Gastrocnemius medialis (tissue), 4 donors: Measurements from ENCODE around the gene MPZL3. TPM values are rescaled to one million over a fixed set of nuclear protein-coding genes. Genes with fewer than 3 reads are reported as not detected.

Experiments used
- ATAC-seq, 2 donors: fragments of 150-250 bp; one replicate each; pipeline ENCODE4 v1.9.1; 2016
- DNase-seq, 2 donors: peaks; one replicate each; pipeline ENCODE4 v3.0.0-alpha.2; 2019
- H3K27ac ChIP-seq, 4 donors: fragments of 200-600 bp; sonication (generic); 1 replicate in 1 of 4; 2 replicates in 3 of 4; pipeline ENCODE4 v1.5.1; 2016 to 2018; ENCODE audit warnings: mild to moderate bottlenecking in 2 of 4, moderate library complexity in 1 of 4
- H3K27me3 ChIP-seq, 3 donors: fragments of 200-600 bp; sonication (generic) in 2 of 3; 1 replicate in 1 of 3; 2 replicates in 2 of 3; pipeline versions ENCODE4 v1.5.1 to v1.6.0; 2016 to 2019; ENCODE audit warnings: mild to moderate bottlenecking in 1 of 3, moderate library complexity in 1 of 3
- H3K36me3 ChIP-seq, 2 donors: fragments of 200-600 bp; sonication (generic) in 1 of 2; one replicate each; pipeline ENCODE4 v1.5.1; 2017 to 2018
- H3K4me1 ChIP-seq, 2 donors: fragments of 200-600 bp; sonication (generic) in 1 of 2; one replicate each; pipeline ENCODE4 v1.5.1; 2016 to 2017; ENCODE audit warnings: mild to moderate bottlenecking in 2 of 2
- H3K4me3 ChIP-seq, 4 donors: fragments of 200-600 bp; sonication (generic) in 3 of 4; 1 replicate in 1 of 4; 2 replicates in 3 of 4; pipeline ENCODE4 v1.5.1; 2016 to 2019; ENCODE audit warnings: mild to moderate bottlenecking in 2 of 4
- H3K9me3 ChIP-seq, 3 donors: fragments of 200-600 bp; sonication (generic) in 2 of 3; 1 replicate in 1 of 3; 2 replicates in 2 of 3; pipeline ENCODE4 v1.5.1; 2016 to 2019
- CTCF ChIP-seq, 5 experiments: fragments of 450-650 bp in 3 of 5; fragments of 200-600 bp in 2 of 5; sonication (generic) in 2 of 5; IDR thresholded peaks in 4 of 5; conservative IDR thresholded peaks in 1 of 5; 1 replicate in 4 of 5; 2 replicates in 1 of 5; pipeline ENCODE4 v1.5.1; 2016 to 2019; ENCODE audit warnings: antibody characterized with exemption in 5 of 5, mild to moderate bottlenecking in 3 of 5, moderate library complexity in 3 of 5
- POLR2A ChIP-seq, 2 donors: fragments of 450-650 bp; IDR thresholded peaks; one replicate each; pipeline ENCODE4 v1.6.1; 2017; ENCODE audit warnings: antibody characterized with exemption in 2 of 2, mild to moderate bottlenecking in 2 of 2, moderate library complexity in 2 of 2
- in situ Hi-C, 4 donors: fragments of 200-750 bp; cut with MboI; loops; one replicate each; pipeline versions ENCODE4 v1.15.0 to v1.8.0; 2017; ENCODE audit warnings: low sequenced_read_pairs in 4 of 4
- intact Hi-C: fragments of 100-400 bp; cut with DNase I; formaldehyde crosslinking; loops from one replicate; pipeline ENCODE4 v1.15.1; 2023; ENCODE audit warnings: low total_unique reads
- total RNA-seq, 4 donors: library from RNA; depleted of rRNA; stranded (reverse); fragments of >200 nt; gene quantifications; one replicate each; pipeline versions ENCODE4 v1.1.0 to v1.2.3, GENCODE V29; 2016

Gene MPZL3
- total RNA-seq, 4 donors from 2014 or later: 0.10 to 2.1 (median 0.19) TPM

GRCh38 chr11:118264569-118265465 is 12.7 kb upstream of the MPZL3 start:
- no peaks in the 10 kb centered on the region for H3K9me3 ChIP-seq
- ATAC-seq (no peak), DNase-seq (no peak)
- H3K27me3 ChIP-seq: peaks cover 30 to 38% (median 35%) of the 10 kb centered on the region in 3 donors
- H3K36me3 ChIP-seq: no peaks in the 10 kb centered on the region
- H3K4me3 ChIP-seq: peak overlapping the region; percentile 27 to 52 (median 35)
- intact Hi-C loops (no loop called here), in situ Hi-C loops (no loop called here)
- peak overlapping the region in 1 of 4 donors; percentile 43 for H3K27ac ChIP-seq
- TF ChIP-seq CTCF (IDR thresholded peaks at IDR 0.05 in 4 of 5, conservative IDR thresholded peaks at IDR 0.05 in 1 of 5): no peak
- no peak for TF ChIP-seq POLR2A (IDR thresholded peaks at IDR 0.05)
- peaks cover 0 to 5% of the 10 kb centered on the region in 2 donors for H3K4me1 ChIP-seq

GRCh38 chr11:118263695-118264568 is 11.8 kb upstream of the MPZL3 start, which contains the start of gene MPZL2:
MPZL2 (minus strand) TSS chr11:118264297; CDS start chr11:118264153, 144 bp downstream.
- H3K27me3 ChIP-seq: peaks cover 30 to 43% (median 39%) of the 10 kb centered on the region in 3 donors
- in situ Hi-C loops (no loop called here), intact Hi-C loops (no loop called here)

GRCh38 chr11:118263112-118263511 is 10.9 kb upstream of the MPZL3 start:
- in situ Hi-C loops: no loop called here
- Histone ChIP-seq H3K36me3 (no peaks in the 10 kb centered on the region), H3K4me3 (peak overlapping the region in 1 of 4 donors; percentile 52), H3K4me1 (peaks cover 0 to 5% of the 10 kb centered on the region in 2 donors), H3K27ac (no peak overlapping the region), H3K27me3 (peaks cover 30 to 45% (median 39%) of the 10 kb centered on the region in 3 donors), H3K9me3 (no peaks in the 10 kb centered on the region)
- intact Hi-C loops: no loop called here
- ATAC-seq (no peak), DNase-seq (no peak)
- no peak for TF ChIP-seq POLR2A (IDR thresholded peaks at IDR 0.05)
- TF ChIP-seq CTCF (IDR thresholded peaks at IDR 0.05 in 4 of 5, conservative IDR thresholded peaks at IDR 0.05 in 1 of 5): no peak

More at GRCh38 chr11:118263695-118264568, 11.8 kb upstream of the MPZL3 start, which contains the start of gene MPZL2:
- Histone ChIP-seq H3K36me3 (no peaks in the 10 kb centered on the region), H3K4me1 (peaks cover 0 to 5% of the 10 kb centered on the region in 2 donors), H3K4me3 (peak within 1 kb of the TSS; percentile 27 to 52 (median 35)), H3K27ac (peak within 1 kb of the TSS in 1 of 4 donors; percentile 43), H3K9me3 (no peaks in the 10 kb centered on the region)
- peak in 1 of 2 donors; percentile 46 for ATAC-seq
- TF ChIP-seq POLR2A (IDR thresholded peaks at IDR 0.05): no peak
- TF ChIP-seq CTCF (IDR thresholded peaks at IDR 0.05 in 4 of 5, conservative IDR thresholded peaks at IDR 0.05 in 1 of 5): no peak
- DNase-seq: no peak

- no peak for ATAC-seq
- intact Hi-C loops: no loop called here
- peaks cover 0 to 5% of the 10 kb centered on the region in 2 donors for H3K4me1 ChIP-seq
- H3K4me3 ChIP-seq: no peak overlapping the region
- no peaks in the 10 kb centered on the region for H3K9me3 ChIP-seq
- peaks cover 30 to 45% (median 41%) of the 10 kb centered on the region in 3 donors for H3K27me3 ChIP-seq
- DNase-seq: no peak
- no peak overlapping the region for H3K27ac ChIP-seq
- in situ Hi-C loops: no loop called here
- no peak for TF ChIP-seq POLR2A (IDR thresholded peaks at IDR 0.05)
- no peak for TF ChIP-seq CTCF (IDR thresholded peaks at IDR 0.05 in 4 of 5, conservative IDR thresholded peaks at IDR 0.05 in 1 of 5)
- H3K36me3 ChIP-seq: no peaks in the 10 kb centered on the region
These were observed 8.2 kb upstream of the MPZL3 start for GRCh38 chr11:118260353-118260752.
